Liver (tissue), 3 donors: ENCODE results near the gene SORBS2.

Experiments
- ATF3 ChIP-seq: IDR thresholded peaks from 2 replicates; pipeline ENCODE4 v1.6.1; 2016; ENCODE audit warnings: antibody characterized with exemption
- CTCF ChIP-seq: fragments of 150-350 bp; IDR thresholded peaks from 2 replicates; pipeline ENCODE4 v1.5.1; 2017; ENCODE audit warnings: improper control_type of control experiment, low read depth, low read length; ENCODE audit not compliant: missing input control
- EGR1 ChIP-seq, 2 donors: IDR thresholded peaks; 2 replicates each; pipeline ENCODE4 v1.6.1; 2016 to 2018; ENCODE audit warnings: antibody characterized with exemption in 2 of 2, low read depth in 2 of 2
- donor health status: healthy.
- donor health status: healthy.

DNA sequence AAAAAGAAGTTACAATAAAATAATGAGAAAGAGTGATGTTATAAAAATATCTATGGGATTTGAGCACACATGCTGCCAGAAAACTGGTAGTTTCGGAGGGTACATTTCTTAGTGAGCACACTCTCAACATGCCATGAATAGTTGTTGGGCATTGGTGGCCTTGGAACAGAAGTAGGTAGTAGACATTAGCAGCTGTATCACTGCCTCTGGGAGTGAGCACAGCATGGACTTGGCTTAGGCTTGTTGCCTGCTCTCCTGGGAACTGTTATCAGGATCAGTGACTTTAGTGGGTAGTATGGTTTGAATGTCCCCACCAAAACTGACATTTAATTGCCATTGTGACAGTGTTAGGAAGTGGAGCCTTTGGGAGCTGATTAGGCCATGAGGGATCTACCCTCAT is 263.4 kb downstream of the SORBS2 start:
- no peak for TF ChIP-seq EGR1 (IDR thresholded peaks at IDR 0.05; ENCODE audit: low read depth in 2 of 2)
- TF ChIP-seq CTCF: no peak
- TF ChIP-seq ATF3: no peak
